SJCRH30 (cell line): ENCODE results near the gene ART1. TPM values are rescaled to one million over a fixed set of nuclear protein-coding genes. Genes with fewer than 3 reads are reported as not detected.
"Not testable (repeated sequence)": the region's sequence is repeated elsewhere in the genome, so short reads cannot be mapped to it uniquely, and the experiment has no call there.

Source experiments
- DNase-seq, 2 experiments: peaks; one replicate each; pipeline ENCODE4 v3.0.0-alpha.2; 2015 to 2020
- H3K27ac ChIP-seq: fragments of 250-450 bp; sonication (Bioruptor Pico); 2 replicates; pipeline ENCODE4 v1.5.1; 2020; ENCODE audit warnings: mild to moderate bottlenecking, moderate library complexity
- H3K27me3 ChIP-seq: fragments of 250-450 bp; sonication (Bioruptor Pico); 2 replicates; pipeline ENCODE4 v1.5.1; 2020; ENCODE audit warnings: mild to moderate bottlenecking, moderate library complexity
- H3K36me3 ChIP-seq: fragments of 250-450 bp; sonication (Bioruptor Pico); 2 replicates; pipeline ENCODE4 v1.5.1; 2020; ENCODE audit warnings: mild to moderate bottlenecking, moderate library complexity
- H3K4me1 ChIP-seq: fragments of 250-450 bp; sonication (Bioruptor Pico); 2 replicates; pipeline ENCODE4 v1.5.1; 2020; ENCODE audit warnings: mild to moderate bottlenecking, moderate library complexity
- H3K4me3 ChIP-seq: fragments of 250-450 bp; sonication (Bioruptor Pico); 2 replicates; pipeline ENCODE4 v1.5.1; 2020; ENCODE audit warnings: mild to moderate bottlenecking, moderate library complexity
- H3K9me3 ChIP-seq: fragments of 250-450 bp; sonication (Bioruptor Pico); replicated peaks from 2 replicates; pipeline ENCODE4 v1.5.1; 2020; ENCODE audit warnings: mild to moderate bottlenecking, moderate library complexity
- total RNA-seq: library from RNA; depleted of rRNA; stranded (reverse); fragments of >200 nt; shearing (Covaris generic); gene quantifications from 2 replicates; pipeline ENCODE4 v1.2.3, GENCODE V29; 2014; rRNA removed

The ART1 gene, protein sequence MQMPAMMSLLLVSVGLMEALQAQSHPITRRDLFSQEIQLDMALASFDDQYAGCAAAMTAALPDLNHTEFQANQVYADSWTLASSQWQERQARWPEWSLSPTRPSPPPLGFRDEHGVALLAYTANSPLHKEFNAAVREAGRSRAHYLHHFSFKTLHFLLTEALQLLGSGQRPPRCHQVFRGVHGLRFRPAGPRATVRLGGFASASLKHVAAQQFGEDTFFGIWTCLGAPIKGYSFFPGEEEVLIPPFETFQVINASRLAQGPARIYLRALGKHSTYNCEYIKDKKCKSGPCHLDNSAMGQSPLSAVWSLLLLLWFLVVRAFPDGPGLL
- total RNA-seq: not detected in 2 replicates

DNA sequence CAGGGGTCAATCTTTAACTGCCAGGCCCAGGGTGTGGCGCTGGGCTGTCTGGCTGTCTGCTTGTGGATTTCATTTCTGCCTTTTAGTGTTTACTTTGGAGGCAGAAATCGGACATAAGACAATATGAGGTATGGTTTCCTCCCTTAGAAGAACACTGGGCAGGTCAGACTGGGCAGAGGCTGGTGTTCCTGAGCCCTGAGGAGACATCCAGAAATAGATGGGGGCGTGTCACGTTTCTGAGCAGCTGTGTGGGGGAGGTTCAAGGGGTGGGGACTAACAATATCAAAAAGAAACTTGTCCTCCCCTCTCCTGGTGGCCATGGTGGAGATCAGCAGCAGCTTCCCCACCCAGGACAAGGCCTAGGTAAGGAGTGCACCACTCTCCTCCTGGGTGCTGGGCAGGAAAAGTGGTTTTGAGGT lies at the start of gene ART1:
ART1 (plus strand) TSS at position 312 of the 419 bp plus-strand sequence. CDS start 14,086 bp downstream, outside the sequence.
- H3K27me3 ChIP-seq: no peaks in the 10 kb centered on the region; the same call in 1 of the 2 replicates
- H3K36me3 ChIP-seq: no peaks in the 10 kb centered on the region
- H3K4me3 ChIP-seq: no peak within 1 kb of the TSS
- H3K9me3 ChIP-seq: no peaks in the 10 kb centered on the region
- peak; percentile 20 to 28 for DNase-seq
- H3K4me1 ChIP-seq: no peaks in the 10 kb centered on the region
- no peak within 1 kb of the TSS for H3K27ac ChIP-seq

DNA sequence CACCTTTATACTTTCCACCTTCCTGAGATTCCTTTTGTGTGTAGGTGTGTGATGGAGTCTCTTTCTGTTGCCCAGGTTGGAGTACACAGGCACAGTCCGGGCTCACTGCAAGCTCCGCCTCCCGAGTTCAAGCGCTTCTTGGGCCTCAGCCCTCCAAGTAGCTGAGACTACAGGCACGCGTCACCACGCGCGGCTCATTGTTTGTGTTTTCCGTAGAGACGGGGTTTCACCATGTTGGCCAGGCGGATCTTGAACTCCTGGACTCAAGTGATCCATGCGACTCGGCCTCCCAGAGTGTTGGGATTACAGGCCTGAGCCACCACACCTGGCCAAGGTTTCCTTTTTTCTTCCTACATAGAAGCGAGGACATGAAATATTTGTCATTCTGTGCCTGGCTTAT lies 47.2 kb upstream of the ART1 start:
- not testable (repeated sequence) for H3K4me3 ChIP-seq, H3K9me3 ChIP-seq, H3K4me1 ChIP-seq, DNase-seq, H3K36me3 ChIP-seq, H3K27me3 ChIP-seq, H3K27ac ChIP-seq

DNA sequence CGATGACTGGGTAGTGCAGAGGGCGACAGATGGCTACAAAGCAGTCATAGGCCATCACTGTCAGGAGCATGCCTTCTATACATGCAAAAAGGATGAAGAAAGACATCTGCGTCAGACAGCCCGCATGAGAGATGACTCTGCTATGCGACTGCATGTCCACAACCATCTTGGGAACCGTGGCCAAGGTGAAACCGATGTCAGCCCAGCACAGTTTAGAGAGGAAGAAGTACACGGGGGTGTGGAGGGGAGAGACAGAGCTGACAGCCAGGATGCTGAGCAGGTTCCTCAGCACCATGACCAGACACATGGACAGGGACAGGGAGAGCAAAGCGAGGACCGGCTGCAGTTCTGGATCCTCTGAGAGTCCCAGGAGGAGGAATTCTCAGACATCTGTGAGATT lies 44.7 kb upstream of the ART1 start:
- not testable (repeated sequence) for H3K4me1 ChIP-seq, H3K36me3 ChIP-seq, H3K4me3 ChIP-seq, DNase-seq, H3K27ac ChIP-seq, H3K27me3 ChIP-seq, H3K9me3 ChIP-seq

DNA sequence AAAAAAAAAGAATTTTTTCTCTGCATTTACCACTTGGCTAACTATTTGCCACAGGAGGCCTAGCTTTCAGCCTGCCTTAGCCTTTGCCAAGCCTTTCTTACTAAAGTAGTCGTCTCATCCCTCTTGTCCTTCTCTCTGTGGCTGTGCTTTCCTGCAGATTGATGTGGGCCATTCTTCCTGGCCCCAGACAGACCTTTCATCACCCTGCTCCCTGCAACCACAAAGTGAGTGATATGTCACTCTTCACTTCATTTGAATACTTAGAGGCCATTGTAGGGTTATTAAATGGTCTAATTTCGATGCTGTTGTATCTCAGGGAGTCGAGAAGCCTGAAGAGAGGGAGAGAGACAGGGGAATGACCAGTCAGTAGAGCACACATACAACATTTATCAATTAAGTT lies 40.8 kb upstream of the ART1 start:
- H3K27me3 ChIP-seq: no peaks in the 10 kb centered on the region
- H3K36me3 ChIP-seq: no peaks in the 10 kb centered on the region
- no peaks in the 10 kb centered on the region for H3K4me1 ChIP-seq
- DNase-seq: no peak
- H3K4me3 ChIP-seq: no peak overlapping the region
- no peaks in the 10 kb centered on the region for H3K9me3 ChIP-seq
- no peak overlapping the region for H3K27ac ChIP-seq

DNA sequence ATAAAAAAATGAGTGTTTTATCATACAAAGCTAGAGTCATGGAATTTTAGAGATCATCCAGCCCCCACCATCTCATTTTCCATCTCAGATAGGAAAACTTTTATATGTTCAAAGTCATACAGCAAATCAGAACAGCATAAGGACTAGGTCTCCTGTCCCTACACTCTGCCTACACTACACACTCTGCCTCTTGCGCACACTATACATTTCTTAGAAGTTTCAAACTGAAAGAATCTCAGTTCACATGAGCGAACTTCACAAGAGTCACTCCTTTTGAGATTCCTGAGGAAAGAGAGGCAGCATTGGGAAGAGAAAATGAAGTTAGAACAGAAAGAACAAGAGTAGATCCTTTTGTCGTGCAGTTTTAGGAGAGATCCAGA lies 39.7 kb upstream of the ART1 start:
- no peak overlapping the region for H3K27ac ChIP-seq
- no peaks in the 10 kb centered on the region for H3K27me3 ChIP-seq
- H3K9me3 ChIP-seq: no peaks in the 10 kb centered on the region
- H3K4me1 ChIP-seq: no peaks in the 10 kb centered on the region
- no peak overlapping the region for H3K4me3 ChIP-seq
- no peaks in the 10 kb centered on the region for H3K36me3 ChIP-seq
- no peak for DNase-seq

DNA sequence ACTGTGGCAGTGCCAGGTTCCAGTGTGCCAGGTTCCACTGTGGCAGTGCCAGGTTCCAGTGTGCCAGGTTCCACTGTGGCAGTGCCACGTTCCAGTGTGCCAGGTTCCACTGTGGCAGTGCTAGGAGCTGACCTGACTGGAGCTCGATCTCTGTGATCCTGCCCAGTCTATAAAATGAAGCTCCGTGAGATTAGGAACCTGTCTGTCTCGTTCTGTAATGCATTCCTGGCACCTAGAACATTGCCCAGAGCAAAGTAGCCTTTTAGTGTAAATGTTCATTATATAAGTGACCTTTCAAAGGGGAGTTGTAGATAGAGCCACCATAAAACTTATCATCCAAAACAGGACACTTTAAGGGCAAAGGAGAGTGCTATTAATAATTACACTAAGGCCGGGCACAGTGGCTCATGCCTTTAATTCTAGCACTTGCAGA lies 39.1 kb upstream of the ART1 start:
- H3K4me1 ChIP-seq: no peaks in the 10 kb centered on the region
- H3K27me3 ChIP-seq: no peaks in the 10 kb centered on the region
- H3K36me3 ChIP-seq: no peaks in the 10 kb centered on the region
- no peak overlapping the region for H3K4me3 ChIP-seq
- no peak for DNase-seq
- H3K9me3 ChIP-seq: no peaks in the 10 kb centered on the region
- H3K27ac ChIP-seq: no peak overlapping the region

DNA sequence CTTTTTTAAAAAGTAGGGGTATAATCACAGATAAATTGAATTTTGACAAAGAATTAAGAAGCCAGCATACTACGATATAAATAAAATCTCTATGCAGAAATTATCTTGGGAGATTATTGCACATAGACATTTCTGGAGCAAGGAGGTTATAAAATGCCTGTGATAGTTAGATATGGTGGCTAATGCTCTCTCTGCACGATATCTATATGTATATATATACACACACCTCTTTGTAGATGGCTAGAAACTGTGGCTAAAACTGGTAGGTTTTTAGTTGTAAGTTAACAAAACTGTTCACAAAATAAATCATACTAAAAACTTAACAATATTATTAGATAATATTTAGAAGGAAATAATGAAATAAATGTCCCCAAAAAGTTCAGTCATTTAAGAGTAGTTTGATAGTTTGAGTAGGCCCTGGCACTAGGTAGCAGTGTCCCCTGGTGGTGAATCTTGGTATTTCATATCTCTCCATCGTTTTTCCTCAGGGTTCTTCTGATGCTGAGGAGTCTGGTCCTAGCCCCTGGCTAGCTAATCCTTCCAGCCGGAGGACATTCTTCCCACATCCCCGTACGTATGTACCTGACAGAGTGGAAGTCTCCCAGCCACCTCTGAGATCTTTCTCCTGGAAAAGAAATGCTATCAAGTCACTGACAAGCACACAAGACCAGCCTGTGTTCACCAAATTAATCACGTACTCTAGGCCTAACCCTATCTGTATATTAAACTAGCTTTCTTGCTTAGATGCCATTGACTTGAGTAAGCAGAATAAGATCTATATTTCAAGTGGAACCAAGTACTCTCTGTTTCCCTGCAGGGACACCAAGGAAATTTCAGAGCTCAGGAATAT lies 35.3 kb upstream of the ART1 start:
- no peaks in the 10 kb centered on the region for H3K36me3 ChIP-seq
- H3K27me3 ChIP-seq: no peaks in the 10 kb centered on the region
- DNase-seq: peak in 1 of 2 experiments; percentile 68

DNA sequence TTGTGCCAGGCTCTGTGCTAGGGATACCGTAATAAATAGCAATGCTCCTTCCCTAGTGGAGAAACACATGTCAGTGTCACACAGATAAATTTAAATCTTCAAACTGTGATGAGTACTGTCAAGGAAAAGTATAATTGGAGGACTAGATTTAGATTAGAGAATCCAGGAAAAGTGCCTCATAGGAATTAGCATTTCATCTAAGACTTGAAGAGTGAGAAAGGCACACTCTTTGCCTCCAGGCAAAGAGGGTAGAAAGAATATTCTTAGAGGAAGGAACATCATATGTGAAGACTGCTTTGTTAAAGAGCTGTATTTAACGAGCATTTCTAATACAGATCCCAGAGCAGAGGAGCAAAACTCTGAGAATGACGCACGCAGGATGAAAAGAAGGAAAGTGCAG lies 34.1 kb upstream of the ART1 start:
- Histone ChIP-seq H3K36me3 (no peaks in the 10 kb centered on the region), H3K9me3 (peaks cover 5% of the 10 kb centered on the region), H3K27me3 (no peaks in the 10 kb centered on the region), H3K27ac (no peak overlapping the region), H3K4me1 (peaks cover 14% of the 10 kb centered on the region), H3K4me3 (no peak overlapping the region)
- no peak for DNase-seq

More for the DNA sequence above, 35.3 kb upstream of the ART1 start:
- Histone ChIP-seq H3K9me3 (peaks cover 5% of the 10 kb centered on the region), H3K4me1 (peaks cover 6% of the 10 kb centered on the region), H3K4me3 (no peak overlapping the region), H3K27ac (no peak overlapping the region)

DNA sequence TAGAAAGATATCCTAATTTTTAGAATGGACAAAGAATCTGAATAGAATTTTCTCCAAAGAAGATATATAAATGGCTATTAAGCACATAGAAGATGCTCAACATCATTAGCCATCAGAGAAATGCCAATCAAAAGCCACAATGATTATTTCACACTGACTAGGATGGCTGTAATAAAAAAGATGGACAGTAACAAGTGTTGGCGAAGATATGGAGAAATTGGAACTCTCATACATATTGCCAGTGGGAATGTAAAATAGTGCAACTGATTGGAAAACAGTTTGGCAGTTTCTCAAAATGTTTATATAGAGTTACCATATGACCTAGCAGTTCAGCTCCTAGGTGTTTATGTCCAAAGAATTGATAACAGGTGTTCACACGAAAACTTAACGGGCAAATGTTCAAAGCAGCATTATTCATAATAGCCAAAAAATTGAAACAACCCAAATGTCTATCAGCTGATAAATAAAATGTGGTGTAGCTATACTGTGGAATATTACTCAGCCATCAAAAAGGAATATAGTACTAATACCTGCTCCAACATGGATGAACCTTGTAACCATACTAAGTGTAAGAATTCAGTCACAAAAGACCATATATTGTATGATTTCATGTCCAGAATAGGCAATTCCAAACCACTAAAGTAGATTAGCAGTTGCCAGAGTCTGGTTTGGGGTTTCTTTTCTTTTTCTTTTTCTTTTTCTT lies 32.8 kb upstream of the ART1 start:
- DNase-seq: peak in 1 of 2 experiments; percentile 0
- Histone ChIP-seq H3K36me3 (no peaks in the 10 kb centered on the region), H3K9me3 (peaks cover 5% of the 10 kb centered on the region), H3K27ac (no peak overlapping the region), H3K27me3 (no peaks in the 10 kb centered on the region), H3K4me1 (peaks cover 27% of the 10 kb centered on the region), H3K4me3 (no peak overlapping the region)

DNA sequence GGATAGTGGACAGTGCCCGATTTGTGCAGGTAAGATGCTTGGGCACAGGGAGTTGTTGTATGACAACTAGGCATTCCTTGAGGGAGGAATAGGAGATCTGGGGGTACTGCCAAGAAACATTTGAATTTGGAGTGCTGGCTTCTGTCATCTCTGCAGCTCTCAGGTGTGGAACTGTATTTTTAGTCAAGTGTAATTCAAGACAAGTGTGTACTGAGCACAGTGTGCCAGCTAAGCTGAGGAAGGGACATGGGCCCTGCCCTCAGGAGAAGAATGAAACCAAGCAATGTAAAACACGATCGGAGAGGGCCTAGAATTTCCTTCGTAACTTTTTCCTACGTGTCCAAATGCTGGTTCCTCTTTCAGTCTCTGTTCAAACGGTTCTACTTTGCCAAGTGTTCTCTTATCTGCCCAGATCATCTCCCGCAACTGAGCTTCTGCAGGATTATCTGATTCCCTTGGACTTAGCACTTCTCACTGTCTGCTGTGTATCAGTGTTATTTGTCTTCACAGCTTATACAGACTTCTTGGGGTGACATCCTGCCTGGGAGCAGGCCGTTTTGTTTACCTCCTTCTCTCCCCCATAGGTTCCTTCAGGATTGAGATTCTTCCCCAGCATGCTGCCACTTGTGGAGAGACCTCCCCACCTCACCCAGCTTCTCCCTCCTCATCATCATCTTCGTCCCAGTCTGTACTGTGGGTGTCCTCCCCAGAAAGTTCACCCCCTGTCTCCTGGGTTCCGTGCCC lies 30.8 kb upstream of the ART1 start:
- DNase-seq: peak in 1 of 2 experiments; percentile 20
- H3K27me3 ChIP-seq: no peaks in the 10 kb centered on the region
- H3K4me3 ChIP-seq: no peak overlapping the region
- H3K4me1 ChIP-seq: peaks cover 30% of the 10 kb centered on the region
- no peak overlapping the region for H3K27ac ChIP-seq
- H3K9me3 ChIP-seq: peaks cover 5% of the 10 kb centered on the region
- H3K36me3 ChIP-seq: no peaks in the 10 kb centered on the region

DNA sequence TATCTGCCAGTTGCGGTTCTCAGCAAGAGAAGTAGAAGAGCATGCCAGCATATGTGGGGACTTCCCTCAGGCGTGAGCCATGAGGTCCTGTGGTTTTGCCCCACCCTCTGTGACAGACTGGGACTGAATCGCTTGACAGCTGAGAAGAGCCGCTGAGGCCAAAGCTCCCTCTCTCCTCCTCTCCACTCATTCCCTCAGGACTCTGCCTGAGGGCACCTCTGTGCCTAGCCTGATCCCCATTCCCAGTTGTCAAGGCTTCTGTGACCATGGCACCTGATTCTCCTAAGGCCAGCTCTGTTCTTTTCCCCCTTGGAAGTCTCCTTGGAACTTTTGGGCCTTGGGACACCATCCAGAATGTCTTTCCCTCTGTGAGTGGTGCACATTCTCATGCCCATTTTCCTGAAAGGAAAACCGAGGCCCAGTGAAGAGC lies 30.2 kb upstream of the ART1 start:
- Histone ChIP-seq H3K4me1 (peaks cover 30% of the 10 kb centered on the region), H3K9me3 (peaks cover 5% of the 10 kb centered on the region), H3K4me3 (no peak overlapping the region), H3K27me3 (no peaks in the 10 kb centered on the region), H3K27ac (no peak overlapping the region), H3K36me3 (no peaks in the 10 kb centered on the region)
- DNase-seq: peak; percentile 59 to 70

DNA sequence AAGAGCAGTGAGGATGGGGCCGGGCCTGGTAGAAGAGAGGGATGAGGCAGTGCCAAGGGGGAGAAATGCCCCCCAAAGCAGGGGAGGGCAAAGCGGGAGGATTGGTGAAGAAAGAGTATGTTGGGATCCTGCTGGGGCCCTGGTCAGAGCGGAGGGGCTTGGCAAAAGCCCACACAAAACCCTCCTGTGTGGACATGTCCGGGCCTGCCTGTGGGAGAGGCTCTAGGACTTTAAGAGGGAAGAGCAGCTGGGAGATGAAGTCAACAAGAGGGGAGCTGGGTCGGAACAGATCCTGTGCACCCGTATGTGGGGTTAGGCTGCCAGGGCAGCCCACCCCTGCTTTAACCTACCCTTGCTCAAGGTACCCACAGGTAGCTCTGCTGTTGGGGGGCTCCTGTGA lies 28.9 kb upstream of the ART1 start:
- H3K36me3 ChIP-seq: no peaks in the 10 kb centered on the region
- no peaks in the 10 kb centered on the region for H3K27me3 ChIP-seq
- peaks cover 5% of the 10 kb centered on the region for H3K9me3 ChIP-seq
- H3K4me3 ChIP-seq: no peak overlapping the region
- peak; percentile 57 to 68 for DNase-seq
- H3K4me1 ChIP-seq: peaks cover 30% of the 10 kb centered on the region
- H3K27ac ChIP-seq: peak overlapping the region; percentile 43

DNA sequence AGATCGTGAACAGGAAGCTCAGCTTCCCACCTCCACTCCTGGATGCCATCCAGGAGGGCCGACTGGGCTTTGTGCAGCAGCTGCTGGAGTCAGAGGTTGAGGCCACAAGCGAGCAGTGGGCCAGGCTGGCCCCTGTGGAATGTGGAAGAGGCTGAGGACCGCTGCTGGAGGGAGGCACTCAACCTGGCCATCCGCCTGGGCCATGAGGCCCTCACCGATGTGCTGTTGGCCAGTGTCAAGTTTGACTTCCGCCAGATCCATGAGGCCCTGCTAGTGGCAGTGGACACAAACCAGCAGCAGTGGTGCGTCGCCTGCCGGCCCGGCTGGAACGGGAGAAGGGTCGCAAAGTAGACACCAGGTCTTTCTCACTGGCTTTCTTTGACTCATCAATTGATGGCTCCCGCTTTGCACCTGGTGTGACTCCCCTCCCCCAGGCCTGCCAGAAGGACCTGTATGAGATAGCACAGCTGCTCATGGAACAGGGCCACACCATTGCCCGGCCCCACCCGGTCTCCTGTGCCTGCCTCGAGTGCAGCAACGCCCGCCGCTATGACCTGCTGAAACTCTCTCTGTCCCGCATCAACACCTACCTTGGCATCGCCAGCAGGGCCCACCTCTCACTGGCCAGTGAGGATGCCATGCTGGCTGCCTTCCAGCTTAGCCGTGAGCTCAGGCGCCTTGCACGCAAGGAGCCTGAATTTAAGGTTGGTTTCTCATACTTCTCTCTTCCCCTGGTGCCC lies 28.0 kb upstream of the ART1 start:
- H3K36me3 ChIP-seq: no peaks in the 10 kb centered on the region
- H3K27ac ChIP-seq: peak overlapping the region; percentile 43
- peaks cover 30% of the 10 kb centered on the region for H3K4me1 ChIP-seq
- H3K9me3 ChIP-seq: peaks cover 4% of the 10 kb centered on the region
- peak; percentile 80 to 82 for DNase-seq
- H3K4me3 ChIP-seq: no peak overlapping the region
- no peaks in the 10 kb centered on the region for H3K27me3 ChIP-seq

DNA sequence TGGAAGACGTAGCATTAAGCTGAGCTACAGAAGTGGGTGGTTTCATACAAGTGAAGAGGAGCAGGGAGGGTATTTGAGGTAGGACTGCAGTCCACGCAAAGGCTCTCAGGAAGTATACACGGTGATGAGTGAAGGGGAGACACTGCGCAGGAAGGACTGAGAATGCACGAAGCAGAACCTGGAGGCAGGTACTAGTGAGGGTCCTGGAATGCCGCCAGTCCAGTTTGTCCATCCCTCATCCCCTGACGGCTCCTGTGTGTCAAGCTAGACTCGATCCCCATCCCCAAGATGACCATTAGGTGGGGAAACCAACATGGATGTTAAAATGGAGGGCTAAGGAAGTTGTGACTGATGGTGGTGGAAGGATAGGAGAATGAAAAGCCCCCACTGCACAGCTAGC lies 26.9 kb upstream of the ART1 start:
- no peak for DNase-seq
- Histone ChIP-seq H3K36me3 (no peaks in the 10 kb centered on the region), H3K4me3 (no peak overlapping the region), H3K9me3 (no peaks in the 10 kb centered on the region), H3K27ac (no peak overlapping the region), H3K4me1 (peaks cover 30% of the 10 kb centered on the region), H3K27me3 (no peaks in the 10 kb centered on the region)
